HS-27A (cell line): Measurements from ENCODE around the gene QSER1.
"Not testable (repeated sequence)": the region's sequence is repeated elsewhere in the genome, so short reads cannot be mapped to it uniquely, and the experiment has no call there.

Experiments
- DNase-seq: peaks from one replicate; pipeline ENCODE4 v3.0.0-alpha.2; 2012; ENCODE audit warnings: low read depth, missing footprints

The QSER1 gene

GRCh38 chr11:33001751-33002542 is 109.3 kb downstream of the QSER1 start:
- no peak for DNase-seq

- DNase-seq: no peak
Measured at GRCh38 chr11:33005175-33005574, 112.6 kb downstream of the QSER1 start.

- DNase-seq: no peak
Measured at GRCh38 chr11:33006010-33006409, 113.4 kb downstream of the QSER1 start.

GRCh38 chr11:33013755-33014154 is 121.1 kb downstream of the QSER1 start:
- no peak for DNase-seq

- no peak for DNase-seq
Measured at GRCh38 chr11:33015621-33016551, 123.3 kb downstream of the QSER1 start, which contains the start of gene DEPDC7. Gene DEPDC7 (plus strand): TSS chr11:33015878. CDS start chr11:33015956, 78 bp downstream.

- DNase-seq: no peak
Measured at GRCh38 chr11:33016654-33017053, 124.0 kb downstream of the QSER1 start.

- no peak for DNase-seq
Measured at GRCh38 chr11:33017478-33017877, 124.9 kb downstream of the QSER1 start.

- no peak for DNase-seq
Measured at GRCh38 chr11:33017965-33018364, 125.4 kb downstream of the QSER1 start.

GRCh38 chr11:33018840-33019239 is 126.2 kb downstream of the QSER1 start:
- no peak for DNase-seq

GRCh38 chr11:33021501-33021900 is 128.9 kb downstream of the QSER1 start:
- no peak for DNase-seq

GRCh38 chr11:33021937-33022336 is 129.3 kb downstream of the QSER1 start:
- DNase-seq: no peak

GRCh38 chr11:33025339-33025722 is 132.7 kb downstream of the QSER1 start:
- DNase-seq: no peak

- no peak for DNase-seq
Measured at GRCh38 chr11:33027233-33027632, 134.6 kb downstream of the QSER1 start.

- no peak for DNase-seq
Measured at GRCh38 chr11:33027846-33028536, 135.4 kb downstream of the QSER1 start.

- no peak for DNase-seq
Measured at GRCh38 chr11:33028537-33028914, 135.9 kb downstream of the QSER1 start.

- not testable (repeated sequence) for DNase-seq
Measured at GRCh38 chr11:33029218-33029617, 136.6 kb downstream of the QSER1 start.
